OCI-LY3 (cell line): ENCODE data around the gene AUTS2.

Experiments
- CTCF ChIP-seq: fragments of 200-600, 300-600 bp; sonication (generic); IDR thresholded peaks from 2 replicates; pipeline ENCODE4 v1.5.1; 2014; ENCODE audit warnings: antibody characterized with exemption, low read length, low read depth
- EZH2phosphoT487 ChIP-seq: fragments of 200-600 bp; shearing (Covaris generic); IDR thresholded peaks from 2 replicates; pipeline ENCODE4 v1.6.1; 2018; ENCODE audit warnings: antibody characterized with exemption, mixed run types, low read depth

GRCh38 chr7:70674571-70675010 is 1076.3 kb downstream of the AUTS2 start:
- TF ChIP-seq CTCF (no peak), EZH2phosphoT487 (no peak)
